SK-N-SH (cell line): ENCODE results near the gene ATG7. TPM values are rescaled to one million over a fixed set of nuclear protein-coding genes. Genes with fewer than 3 reads are reported as not detected.
A peak's percentile ranks its signal among the peaks of the same experiment; 100 is the strongest.

Source experiments
- CTCF ChIA-PET: fragments of 300-600, 350-600 bp; formaldehyde crosslinking; extraction: SDS; loops from one replicate; lab custom pipeline; 2021; lab: Yijun Ruan, JAX
- POLR2A ChIA-PET: fragments of 350-600 bp; sonication (Branson Sonifier 250); formaldehyde crosslinking; extraction: SDS; loops from one replicate; lab custom pipeline; 2020; ENCODE audit warnings: antibody characterized with exemption, inconsistent platforms; lab: Yijun Ruan, JAX
- DNase-seq: peaks from one replicate; pipeline ENCODE4 v3.0.0; 2012
- H2AFZ ChIP-seq: fragments of 200-600 bp; sonication (generic); 2 replicates; pipeline ENCODE4 v1.8.1; 2016; ENCODE audit warnings: antibody characterized with exemption, mild to moderate bottlenecking, low read depth
- H3F3A ChIP-seq: fragments of 200-600 bp; sonication (generic); replicated peaks from 2 replicates; pipeline ENCODE3; 2016; ENCODE audit warnings: antibody characterized with exemption, mild to moderate bottlenecking; ENCODE audit not compliant: insufficient read depth
- H3K27ac ChIP-seq, 2 experiments: fragments of 200-500 bp in 1 of 2; fragments of 200-600 bp in 1 of 2; sonication (Bioruptor generic) in 1 of 2; sonication (generic), shearing (Covaris generic) in 1 of 2; 2 replicates each; pipeline versions ENCODE4 v1.5.1 to v1.6.1; 2014 to 2016; ENCODE audit warnings: low read depth in 2 of 2, inconsistent platforms in 1 of 2, low read length in 1 of 2, mild to moderate bottlenecking in 1 of 2, mixed read lengths in 1 of 2
- H3K27me3 ChIP-seq: fragments of 200-600 bp; sonication (generic), shearing (Covaris generic); 2 replicates; pipeline ENCODE4 v1.6.1; 2016; ENCODE audit warnings: mixed run types; ENCODE audit not compliant: insufficient read depth
- H3K36me3 ChIP-seq, 2 experiments: fragments of 200-500 bp in 1 of 2; fragments of 200-600 bp in 1 of 2; sonication (Bioruptor generic) in 1 of 2; sonication (generic) in 1 of 2; replicated peaks in 1 of 2; 2 replicates each; pipeline versions ENCODE3 to v1.5.1; 2014 to 2016; ENCODE audit warnings: low read length in 1 of 2, mild to moderate bottlenecking in 1 of 2; ENCODE audit not compliant: insufficient read depth in 2 of 2, control insufficient read depth in 1 of 2
- H3K4me1 ChIP-seq, 2 experiments: fragments of 200-500 bp in 1 of 2; fragments of 200-600 bp in 1 of 2; sonication (Bioruptor generic) in 1 of 2; sonication (generic), shearing (Covaris generic) in 1 of 2; 2 replicates each; pipeline versions ENCODE4 v1.5.1 to v1.6.1; 2014 to 2016; ENCODE audit warnings: low read depth in 1 of 2, low read length in 1 of 2, mixed run types in 1 of 2; ENCODE audit not compliant: insufficient read depth in 2 of 2, control insufficient read depth in 1 of 2
- H3K4me2 ChIP-seq: fragments of 200-600 bp; sonication (generic), shearing (Covaris generic); 2 replicates; pipeline ENCODE4 v1.6.1; 2017; ENCODE audit warnings: mixed run types
- H3K4me3 ChIP-seq, 2 experiments: fragments of 200-500 bp in 1 of 2; fragments of 200-600 bp in 1 of 2; sonication (Bioruptor generic) in 1 of 2; sonication (generic), shearing (Covaris generic) in 1 of 2; 2 replicates each; pipeline versions ENCODE4 v1.5.1 to v1.8.1; 2014 to 2016; ENCODE audit warnings: low read depth in 2 of 2, inconsistent platforms in 1 of 2, low read length in 1 of 2, mild to moderate bottlenecking in 1 of 2, mixed read lengths in 1 of 2, moderate library complexity in 1 of 2
- H3K79me2 ChIP-seq: fragments of 200-600 bp; sonication (generic); 2 replicates; pipeline ENCODE4 v1.8.1; 2017; ENCODE audit warnings: mild to moderate bottlenecking; ENCODE audit not compliant: insufficient read depth
- H3K9ac ChIP-seq: fragments of 200-600 bp; sonication (generic); 2 replicates; pipeline ENCODE4 v1.6.1; 2017; ENCODE audit warnings: mixed run types
- H3K9me2 ChIP-seq: fragments of 200-600 bp; sonication (generic); 2 replicates; pipeline ENCODE4 v1.6.1; 2017; ENCODE audit warnings: mixed run types
- H3K9me3 ChIP-seq: fragments of 200-600 bp; sonication (generic); 2 replicates; pipeline ENCODE4 v1.6.1; 2017; ENCODE audit warnings: mixed run types, mild to moderate bottlenecking, moderate library complexity
- H4K20me1 ChIP-seq: fragments of 200-600 bp; sonication (generic); 2 replicates; pipeline ENCODE4 v1.6.1; 2017; ENCODE audit warnings: mild to moderate bottlenecking, mixed run types; ENCODE audit not compliant: insufficient read depth
- CHD2 ChIP-seq: fragments of 150-350 bp; IDR thresholded peaks from 2 replicates; pipeline ENCODE4 v1.6.1; 2018; ENCODE audit warnings: low read length; ENCODE audit not compliant: partially characterized antibody
- ELF1 ChIP-seq: IDR thresholded peaks from 2 replicates; pipeline ENCODE4 v1.4.0; 2012
- FOSL2 ChIP-seq: IDR thresholded peaks from 2 replicates; pipeline ENCODE4 v1.4.0; 2012; ENCODE audit warnings: low read depth, mild to moderate bottlenecking, moderate library complexity, borderline replicate concordance
- FOXM1 ChIP-seq: IDR thresholded peaks from 2 replicates; pipeline ENCODE4 v1.4.0; 2012; ENCODE audit warnings: low read depth, mild to moderate bottlenecking
- GABPA ChIP-seq: IDR thresholded peaks from 2 replicates; pipeline ENCODE4 v1.4.0; 2012; ENCODE audit warnings: low read depth, mild to moderate bottlenecking
- GATA2 ChIP-seq: sonication (generic); formaldehyde crosslinking; IDR thresholded peaks from 2 replicates; pipeline ENCODE4 v1.5.0; 2020; ENCODE audit warnings: mild to moderate bottlenecking, missing genetic modification reagents
- JUND ChIP-seq: IDR thresholded peaks from 2 replicates; pipeline ENCODE4 v1.4.0; 2012
- MEF2A ChIP-seq: IDR thresholded peaks from 2 replicates; pipeline ENCODE4 v1.4.0; 2012; ENCODE audit warnings: low read depth, borderline replicate concordance
- MXI1 ChIP-seq: IDR thresholded peaks from 2 replicates; pipeline ENCODE4 v1.6.1; 2012; ENCODE audit warnings: mild to moderate bottlenecking, low read depth, low read length, improper control_type of control experiment
- NFIC ChIP-seq: IDR thresholded peaks from 2 replicates; pipeline ENCODE4 v1.4.0; 2012; ENCODE audit warnings: borderline replicate concordance
- NRF1 ChIP-seq: IDR thresholded peaks from 2 replicates; pipeline ENCODE4 v1.6.1; 2012; ENCODE audit warnings: low read depth, mild to moderate bottlenecking, low read length
- PBX3 ChIP-seq: IDR thresholded peaks from 2 replicates; pipeline ENCODE4; 2012
- POLR2AphosphoS5 ChIP-seq: IDR thresholded peaks from 2 replicates; pipeline ENCODE4 v1.6.1; 2012; ENCODE audit warnings: low read depth, low read length
- RAD21 ChIP-seq: IDR thresholded peaks from 2 replicates; pipeline ENCODE4 v1.6.1; 2012; ENCODE audit warnings: mild to moderate bottlenecking, low read length
- RCOR1 ChIP-seq: fragments of 150-350 bp; IDR thresholded peaks from 2 replicates; pipeline ENCODE4 v1.6.1; 2017; ENCODE audit warnings: antibody characterized with exemption, low read length
- RXRA ChIP-seq: IDR thresholded peaks from 2 replicates; pipeline ENCODE4 v1.4.0; 2012; ENCODE audit warnings: low read depth, mild to moderate bottlenecking, borderline replicate concordance
- SMC3 ChIP-seq: IDR thresholded peaks from 2 replicates; pipeline ENCODE4 v1.6.1; 2012; ENCODE audit warnings: low read depth, low read length, improper control_type of control experiment
- TAF1 ChIP-seq: IDR thresholded peaks from 2 replicates; pipeline ENCODE4 v1.6.1; 2012; ENCODE audit warnings: low read depth, mild to moderate bottlenecking, low read length, moderate library complexity, borderline replicate concordance
- TCF12 ChIP-seq: IDR thresholded peaks from 2 replicates; pipeline ENCODE4 v1.4.0; 2012
- YY1 ChIP-seq: IDR thresholded peaks from 2 replicates; pipeline ENCODE4 v1.4.0; 2012; ENCODE audit warnings: low read depth, mild to moderate bottlenecking
- WGBS: methylation state at CpG from one replicate; pipeline ENCODE4 v1.1.6; 2017; ENCODE audit warnings: low lambda C conversion rate; 5-methylcytosine and 5-hydroxymethylcytosine counted together
- polyA plus RNA-seq, 3 experiments: library from polyadenylated mRNA; depleted of rRNA; stranded (reverse); fragments of >200 nt; gene quantifications; 2 replicates each; pipeline ENCODE4 v1.2.3, GENCODE V29; 2012
- TF ChIP-seq, protein P1 (sequence below): fragments of 150-350 bp; IDR thresholded peaks from 2 replicates; pipeline ENCODE4 v1.6.1; 2017; ENCODE audit warnings: antibody characterized with exemption, low read length, low read depth, borderline replicate concordance
- TF ChIP-seq, protein P2 (sequence below): IDR thresholded peaks from 2 replicates; pipeline ENCODE4 v1.4.0; 2012; ENCODE audit warnings: low read depth
- TF ChIP-seq, protein P3 (sequence below): IDR thresholded peaks from 2 replicates; pipeline ENCODE4 v1.4.0; 2012; ENCODE audit warnings: low read depth, borderline replicate concordance

The ATG7 gene
- polyA plus RNA-seq, 1 of the 3 experiments (the other 2 are of a cell fraction), result 29.5 TPM

DNA sequence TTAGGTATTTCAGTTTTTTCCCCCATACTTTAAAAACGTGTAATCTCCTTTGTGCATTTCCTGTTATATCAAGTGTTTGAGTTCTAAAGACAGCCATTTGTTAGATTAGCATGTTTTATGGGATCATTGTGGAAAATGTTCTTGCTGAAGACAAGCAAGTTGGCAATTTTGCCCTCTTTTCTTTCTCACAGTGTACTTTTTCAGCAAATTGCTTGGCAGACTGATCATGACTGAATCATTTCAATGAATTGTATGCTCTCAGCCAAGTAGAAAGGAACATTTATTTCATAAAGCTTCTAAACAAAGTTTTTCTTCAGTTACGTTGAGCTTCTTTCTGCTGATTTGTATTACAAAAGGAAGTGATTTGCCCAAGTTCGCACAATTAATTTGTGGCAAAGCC lies 51.6 kb downstream of the ATG7 start:
- Histone ChIP-seq H3K9ac (no peak overlapping the region), H3K4me3 (no peak overlapping the region), H3K4me2 (no peak overlapping the region)
- DNase-seq, result no peak
- TF ChIP-seq RXRA (no peak), SMC3 (no peak), TAF1 (no peak), GATA2 (CRISPR knock-in tag) (no peak), PBX3 (no peak), NFIC (no peak)
- TF ChIP-seq, protein P1, sequence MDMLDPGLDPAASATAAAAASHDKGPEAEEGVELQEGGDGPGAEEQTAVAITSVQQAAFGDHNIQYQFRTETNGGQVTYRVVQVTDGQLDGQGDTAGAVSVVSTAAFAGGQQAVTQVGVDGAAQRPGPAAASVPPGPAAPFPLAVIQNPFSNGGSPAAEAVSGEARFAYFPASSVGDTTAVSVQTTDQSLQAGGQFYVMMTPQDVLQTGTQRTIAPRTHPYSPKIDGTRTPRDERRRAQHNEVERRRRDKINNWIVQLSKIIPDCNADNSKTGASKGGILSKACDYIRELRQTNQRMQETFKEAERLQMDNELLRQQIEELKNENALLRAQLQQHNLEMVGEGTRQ, result no peak
- TF ChIP-seq, all 33 proteins: peak for 0
- Histone ChIP-seq H3F3A (peaks cover 13% of the 10 kb centered on the region), H4K20me1 (no peaks in the 10 kb centered on the region), H3K9me3 (no peaks in the 10 kb centered on the region), H3K36me3 (peaks cover 31 to 53% of the 10 kb centered on the region in 2 experiments), H3K4me1 (peaks cover 0 to 3% of the 10 kb centered on the region in 2 experiments; a peak in 1 of 4 replicates), H3K79me2 (no peaks in the 10 kb centered on the region), H3K27ac (no peak overlapping the region), H2AFZ (no peak overlapping the region), H3K9me2 (no peaks in the 10 kb centered on the region), H3K27me3 (no peaks in the 10 kb centered on the region)
- 82% methylated on average over 3 of the region's 3 CpGs for WGBS
- ChIA-PET CTCF (interaction anchor here (1.1 to 5.8 kb wide), 2 partner anchors 11 to 264 kb away, joined by 4 to 38 read pairs; no protein-coding TSS in a partner anchor), POLR2A (no interaction called here)

GRCh38 chr3:11327619-11328018 lies 55.4 kb downstream of the ATG7 start:
- peaks cover 0 to 12% of the 10 kb centered on the region in 2 experiments; a peak in 1 of 4 replicates for H3K4me1 ChIP-seq
- 0 out of 2 replicates have a peak overlapping the region, but pooled peaks have one; percentile 21 for H3K9ac ChIP-seq
- H3K4me2 ChIP-seq, result no peak overlapping the region
- H3K9me2 ChIP-seq, result no peaks in the 10 kb centered on the region
- TF ChIP-seq CHD2 (no peak), TAF1 (no peak), FOSL2 (no peak), ELF1 (no peak), GABPA (no peak), FOXM1 (no peak), NRF1 (no peak), POLR2AphosphoS5 (no peak), MEF2A (no peak), GATA2 (CRISPR knock-in tag) (no peak), YY1 (no peak), MXI1 (no peak), RXRA (no peak), RAD21 (no peak), RCOR1 (no peak), TCF12 (no peak), JUND (no peak)
- TF ChIP-seq, protein P2, sequence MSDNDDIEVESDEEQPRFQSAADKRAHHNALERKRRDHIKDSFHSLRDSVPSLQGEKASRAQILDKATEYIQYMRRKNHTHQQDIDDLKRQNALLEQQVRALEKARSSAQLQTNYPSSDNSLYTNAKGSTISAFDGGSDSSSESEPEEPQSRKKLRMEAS, result no peak
- TF ChIP-seq, protein P3, sequence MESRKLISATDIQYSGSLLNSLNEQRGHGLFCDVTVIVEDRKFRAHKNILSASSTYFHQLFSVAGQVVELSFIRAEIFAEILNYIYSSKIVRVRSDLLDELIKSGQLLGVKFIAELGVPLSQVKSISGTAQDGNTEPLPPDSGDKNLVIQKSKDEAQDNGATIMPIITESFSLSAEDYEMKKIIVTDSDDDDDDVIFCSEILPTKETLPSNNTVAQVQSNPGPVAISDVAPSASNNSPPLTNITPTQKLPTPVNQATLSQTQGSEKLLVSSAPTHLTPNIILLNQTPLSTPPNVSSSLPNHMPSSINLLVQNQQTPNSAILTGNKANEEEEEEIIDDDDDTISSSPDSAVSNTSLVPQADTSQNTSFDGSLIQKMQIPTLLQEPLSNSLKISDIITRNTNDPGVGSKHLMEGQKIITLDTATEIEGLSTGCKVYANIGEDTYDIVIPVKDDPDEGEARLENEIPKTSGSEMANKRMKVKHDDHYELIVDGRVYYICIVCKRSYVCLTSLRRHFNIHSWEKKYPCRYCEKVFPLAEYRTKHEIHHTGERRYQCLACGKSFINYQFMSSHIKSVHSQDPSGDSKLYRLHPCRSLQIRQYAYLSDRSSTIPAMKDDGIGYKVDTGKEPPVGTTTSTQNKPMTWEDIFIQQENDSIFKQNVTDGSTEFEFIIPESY, result no peak
- no peaks in the 10 kb centered on the region for H3K9me3 ChIP-seq
- POLR2A ChIA-PET, result no interaction called here
- CTCF ChIA-PET, result interaction anchor here (0.8 to 1.1 kb wide), 3 partner anchors 91 to 267 kb away, joined by 3 to 4 read pairs (median 3); no protein-coding TSS in a partner anchor
- no peaks in the 10 kb centered on the region for H3K27me3 ChIP-seq
- peak overlapping the region in 1 of 2 experiments; percentile 40; a peak in 2 of 4 replicates for H3K27ac ChIP-seq
- no peak overlapping the region for H3K4me3 ChIP-seq
- no peaks in the 10 kb centered on the region for H3K79me2 ChIP-seq
- no peaks in the 10 kb centered on the region for H4K20me1 ChIP-seq
- no peak for DNase-seq
- peaks cover 19 to 34% of the 10 kb centered on the region in 2 experiments for H3K36me3 ChIP-seq
- 93% methylated on average over 2 of the region's 3 CpGs for WGBS
- peaks cover 20% of the 10 kb centered on the region for H3F3A ChIP-seq
- no peak overlapping the region for H2AFZ ChIP-seq
